Measurements from ENCODE around the gene CAMK2D. TPM values are rescaled to one million over a fixed set of nuclear protein-coding genes. Genes with fewer than 3 reads are reported as not detected.
A peak's percentile ranks its signal among the peaks of the same experiment; 100 is the strongest.

Gene CAMK2D
- total RNA-seq, 1 experiment from 2014 or later: 7.1 TPM

DNA sequence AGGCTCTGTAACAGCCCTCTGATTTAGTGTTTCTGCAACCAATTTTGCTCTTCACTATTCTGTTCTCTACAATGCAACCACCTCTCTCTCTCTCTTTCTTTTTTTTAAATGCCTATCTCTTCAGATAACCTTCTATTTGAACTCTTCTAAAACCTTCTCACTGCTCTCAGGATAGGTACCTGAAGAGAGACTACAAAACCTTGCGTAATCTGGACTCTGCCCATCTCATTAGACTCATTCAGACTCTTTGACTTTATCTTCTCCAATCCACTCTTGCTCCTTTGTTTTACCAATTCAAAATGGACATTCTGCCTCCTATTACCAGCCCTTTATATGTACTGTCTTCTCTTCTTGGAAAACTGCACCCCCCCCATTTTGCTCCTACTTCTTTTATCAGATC is 291.6 kb downstream of the CAMK2D start:
- intact Hi-C loops (cut with micrococcal nuclease; ENCODE audit: unreplicated experiment): loop anchor here (2.0 kb wide), 2 partner anchors 77 to 293 kb away; no protein-coding TSS in a partner anchor
- Histone ChIP-seq H3K9me3 (ENCODE audit: insufficient read depth, low read depth) (no peaks in the 10 kb centered on the region), H3K4me1 (replicated peaks; ENCODE audit: insufficient read depth) (peaks cover 25% of the 10 kb centered on the region), H2AFZ (no peak overlapping the region), H3K4me2 (no peak overlapping the region), H3K36me3 (ENCODE audit: low read depth) (no peaks in the 10 kb centered on the region), H3F3A (ENCODE audit: insufficient read depth, low read depth) (peaks cover 21% of the 10 kb centered on the region), H3K9me2 (ENCODE audit: insufficient read depth) (no peaks in the 10 kb centered on the region), H3K4me3 (no peak overlapping the region), H4K20me1 (ENCODE audit: insufficient read depth) (no peaks in the 10 kb centered on the region), H3K27ac (no peak overlapping the region), H3K27me3 (ENCODE audit: insufficient read depth, low read depth) (no peaks in the 10 kb centered on the region), H3K79me2 (ENCODE audit: low read depth) (no peaks in the 10 kb centered on the region)
- no peak for DNase-seq
- ChIA-PET POLR2A (ENCODE audit: unreplicated experiment) (no interaction called here), CTCF (no interaction called here)
- BruUV-seq (replicated peaks): no TSS peak
- no peak for TF ChIP-seq EZH2 (IDR thresholded peaks at IDR 0.05; ENCODE audit: low read depth)

DNA sequence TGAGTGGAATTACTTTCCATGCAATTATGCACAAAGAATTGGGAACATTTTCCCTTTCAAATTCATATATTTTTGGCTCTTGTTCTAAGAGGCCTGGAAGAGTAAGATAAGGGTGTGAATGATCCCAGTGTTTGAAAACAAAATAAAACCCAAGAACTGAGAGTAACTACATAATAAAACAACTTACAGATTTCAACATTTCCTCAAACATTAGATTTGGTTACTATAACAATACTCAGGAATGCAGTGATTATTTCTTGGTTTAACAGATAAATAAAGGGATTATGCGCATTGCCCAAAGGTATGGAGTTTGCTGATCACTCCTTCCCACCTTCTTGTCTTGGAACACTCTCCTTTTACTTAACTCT is 292.5 kb downstream of the CAMK2D start:
- no peak for DNase-seq
- Histone ChIP-seq H3K9me2 (ENCODE audit: insufficient read depth) (no peaks in the 10 kb centered on the region), H3K4me1 (replicated peaks; ENCODE audit: insufficient read depth) (peaks cover 25% of the 10 kb centered on the region), H3F3A (ENCODE audit: insufficient read depth, low read depth) (peaks cover 21% of the 10 kb centered on the region), H4K20me1 (ENCODE audit: insufficient read depth) (no peaks in the 10 kb centered on the region), H3K79me2 (ENCODE audit: low read depth) (no peaks in the 10 kb centered on the region), H3K27ac (peak overlapping the region; percentile 80), H3K27me3 (ENCODE audit: insufficient read depth, low read depth) (no peaks in the 10 kb centered on the region), H2AFZ (no peak overlapping the region), H3K4me2 (peak overlapping the region; percentile 67), H3K9me3 (ENCODE audit: insufficient read depth, low read depth) (no peaks in the 10 kb centered on the region), H3K36me3 (ENCODE audit: low read depth) (no peaks in the 10 kb centered on the region), H3K4me3 (no peak overlapping the region)
- TF ChIP-seq EZH2 (IDR thresholded peaks at IDR 0.05; ENCODE audit: low read depth): no peak
- ChIA-PET POLR2A (ENCODE audit: unreplicated experiment) (interaction anchor here (0.7 kb wide), 1 partner anchor 709 kb away, joined by 6 read pairs; no protein-coding TSS in a partner anchor), CTCF (no interaction called here)
- intact Hi-C loops (cut with micrococcal nuclease; ENCODE audit: unreplicated experiment): loop anchor here (2.0 kb wide), 2 partner anchors 78 to 294 kb away; no protein-coding TSS in a partner anchor
- no TSS peak for BruUV-seq (replicated peaks)

DNA sequence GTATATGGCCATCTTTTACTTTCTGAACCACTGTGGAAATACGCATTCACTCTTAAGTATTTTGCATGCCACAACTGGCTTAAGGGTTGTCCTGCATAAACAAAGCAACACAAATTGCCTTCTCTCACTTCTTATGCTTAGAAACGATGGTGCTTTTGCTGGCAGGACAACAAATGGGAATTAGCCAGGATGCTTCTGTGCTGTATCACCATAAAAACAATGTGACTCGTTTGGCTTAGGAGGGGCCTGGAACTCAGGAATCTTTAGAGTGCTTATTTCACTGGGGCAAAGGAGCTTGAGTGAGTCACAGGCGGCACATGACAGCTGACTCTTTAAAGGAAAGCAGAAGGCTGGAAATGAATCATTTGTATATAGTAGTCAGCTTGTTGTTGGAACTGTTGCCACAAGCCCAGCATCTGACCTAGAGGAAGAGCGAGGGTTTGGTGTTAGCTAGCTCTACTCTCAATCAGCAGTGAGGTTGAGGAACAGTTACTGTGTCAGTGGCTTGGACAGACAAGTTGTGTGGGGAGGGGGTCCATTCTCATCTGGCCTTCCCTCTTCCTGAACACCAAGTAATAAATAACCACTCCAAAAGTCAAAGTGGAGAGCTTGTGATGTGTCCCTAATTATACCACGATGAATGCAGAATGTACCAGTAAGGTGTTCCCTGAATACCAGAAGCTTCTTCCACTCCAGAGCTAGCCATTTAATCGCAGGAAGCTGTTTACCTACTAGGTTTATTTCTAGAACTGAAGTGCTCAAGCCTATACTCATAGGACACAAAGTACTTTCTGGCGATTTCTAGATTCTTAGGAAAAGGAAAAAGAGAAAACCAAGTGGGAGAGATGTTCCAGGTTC is 293.1 kb downstream of the CAMK2D start:
- TF ChIP-seq EZH2 (IDR thresholded peaks at IDR 0.05; ENCODE audit: low read depth): no peak
- TF ChIP-seq, protein P1, sequence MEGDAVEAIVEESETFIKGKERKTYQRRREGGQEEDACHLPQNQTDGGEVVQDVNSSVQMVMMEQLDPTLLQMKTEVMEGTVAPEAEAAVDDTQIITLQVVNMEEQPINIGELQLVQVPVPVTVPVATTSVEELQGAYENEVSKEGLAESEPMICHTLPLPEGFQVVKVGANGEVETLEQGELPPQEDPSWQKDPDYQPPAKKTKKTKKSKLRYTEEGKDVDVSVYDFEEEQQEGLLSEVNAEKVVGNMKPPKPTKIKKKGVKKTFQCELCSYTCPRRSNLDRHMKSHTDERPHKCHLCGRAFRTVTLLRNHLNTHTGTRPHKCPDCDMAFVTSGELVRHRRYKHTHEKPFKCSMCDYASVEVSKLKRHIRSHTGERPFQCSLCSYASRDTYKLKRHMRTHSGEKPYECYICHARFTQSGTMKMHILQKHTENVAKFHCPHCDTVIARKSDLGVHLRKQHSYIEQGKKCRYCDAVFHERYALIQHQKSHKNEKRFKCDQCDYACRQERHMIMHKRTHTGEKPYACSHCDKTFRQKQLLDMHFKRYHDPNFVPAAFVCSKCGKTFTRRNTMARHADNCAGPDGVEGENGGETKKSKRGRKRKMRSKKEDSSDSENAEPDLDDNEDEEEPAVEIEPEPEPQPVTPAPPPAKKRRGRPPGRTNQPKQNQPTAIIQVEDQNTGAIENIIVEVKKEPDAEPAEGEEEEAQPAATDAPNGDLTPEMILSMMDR (conservative IDR thresholded peaks at IDR 0.05): no peak

DNA sequence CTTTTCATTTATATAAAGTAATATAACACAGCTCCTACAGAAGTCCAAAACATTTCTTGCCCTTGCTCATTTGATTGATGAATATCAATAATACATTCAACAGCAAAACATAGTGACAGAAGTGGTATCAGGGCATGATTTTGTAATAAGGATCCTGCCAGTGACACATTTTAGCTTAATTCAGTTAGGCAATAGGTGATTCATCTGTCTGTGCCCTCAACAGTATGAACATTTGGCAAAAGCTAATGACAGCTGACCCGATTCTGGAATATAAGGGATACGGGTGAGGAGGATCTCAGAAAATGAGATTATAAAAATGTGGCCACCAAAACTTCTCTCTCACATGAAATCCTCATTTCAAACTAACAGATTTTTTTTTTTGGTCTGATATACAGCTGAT is 294.0 kb downstream of the CAMK2D start:
- peak in 1 of 2 experiments; percentile 72 for DNase-seq
- H3K27ac ChIP-seq: peak overlapping the region; percentile 80
- H3K36me3 ChIP-seq (ENCODE audit: low read depth): no peaks in the 10 kb centered on the region
- TF ChIP-seq, protein P1 (conservative IDR thresholded peaks at IDR 0.05): no peak
- no peak for TF ChIP-seq EZH2 (IDR thresholded peaks at IDR 0.05; ENCODE audit: low read depth)
- H3K4me1 ChIP-seq (replicated peaks; ENCODE audit: insufficient read depth): peaks cover 25% of the 10 kb centered on the region
- peak overlapping the region; percentile 67 for H3K4me2 ChIP-seq
- no peaks in the 10 kb centered on the region for H3K27me3 ChIP-seq (ENCODE audit: insufficient read depth, low read depth)
- H2AFZ ChIP-seq: no peak overlapping the region
- H3F3A ChIP-seq (ENCODE audit: insufficient read depth, low read depth): peaks cover 21% of the 10 kb centered on the region
- ChIA-PET POLR2A (ENCODE audit: unreplicated experiment) (no interaction called here), CTCF (no interaction called here)
- no peaks in the 10 kb centered on the region for H4K20me1 ChIP-seq (ENCODE audit: insufficient read depth)
- no peaks in the 10 kb centered on the region for H3K79me2 ChIP-seq (ENCODE audit: low read depth)
- BruUV-seq (replicated peaks): no TSS peak
- H3K9me2 ChIP-seq (ENCODE audit: insufficient read depth): no peaks in the 10 kb centered on the region
- no peaks in the 10 kb centered on the region for H3K9me3 ChIP-seq (ENCODE audit: insufficient read depth, low read depth)
- H3K4me3 ChIP-seq: peak overlapping the region; percentile 27; the same call in 1 of the 2 replicates
- intact Hi-C loops (cut with micrococcal nuclease; ENCODE audit: unreplicated experiment): no loop called here

More for the DNA sequence above, 293.1 kb downstream of the CAMK2D start:
- Histone ChIP-seq H3K27me3 (ENCODE audit: insufficient read depth, low read depth) (no peaks in the 10 kb centered on the region), H3K36me3 (ENCODE audit: low read depth) (no peaks in the 10 kb centered on the region), H2AFZ (no peak overlapping the region), H3K4me2 (peak overlapping the region; percentile 67), H3K4me1 (replicated peaks; ENCODE audit: insufficient read depth) (peaks cover 25% of the 10 kb centered on the region), H3K79me2 (ENCODE audit: low read depth) (no peaks in the 10 kb centered on the region), H3F3A (ENCODE audit: insufficient read depth, low read depth) (peaks cover 21% of the 10 kb centered on the region), H4K20me1 (ENCODE audit: insufficient read depth) (no peaks in the 10 kb centered on the region), H3K9me3 (ENCODE audit: insufficient read depth, low read depth) (no peaks in the 10 kb centered on the region), H3K9me2 (ENCODE audit: insufficient read depth) (no peaks in the 10 kb centered on the region), H3K27ac (peak overlapping the region; percentile 80), H3K4me3 (peak overlapping the region; percentile 27; the same call in 1 of the 2 replicates)
- intact Hi-C loops (cut with micrococcal nuclease; ENCODE audit: unreplicated experiment): loop anchor here (2.0 kb wide), 2 partner anchors 78 to 294 kb away; no protein-coding TSS in a partner anchor
- peak; percentile 60 to 92 for DNase-seq
- POLR2A ChIA-PET (ENCODE audit: unreplicated experiment): interaction anchor here (0.6 to 0.7 kb wide), 3 partner anchors 14 to 709 kb away, joined by 3 to 6 read pairs (median 3); no protein-coding TSS in a partner anchor
- BruUV-seq (replicated peaks): no TSS peak
- CTCF ChIA-PET: interaction anchor here (0.6 kb wide), 1 partner anchor 25 kb away, joined by 5 read pairs; no protein-coding TSS in a partner anchor

Measured in PC-9 (cell line).